CD4-positive, alpha-beta T cell (primary cell): ENCODE data around the gene DUOX1. TPM values are rescaled to one million over a fixed set of nuclear protein-coding genes. Genes with fewer than 3 reads are reported as not detected.

Experiments
- ATAC-seq: fragments of 200-7000 bp; cut with Tn5 transposase; one replicate; pipeline ENCODE4 v1.10.0; 2022; ENCODE audit warnings: mild to moderate bottlenecking; ENCODE audit not compliant: poor library complexity
- CTCF ChIA-PET: fragments of 350-600 bp; sonication (Branson Sonifier 250); formaldehyde crosslinking; loops from one replicate; lab custom pipeline; 2021; ENCODE audit warnings: antibody characterized with exemption, inconsistent platforms; lab: Charles Lee
- POLR2A ChIA-PET: fragments of 350-600 bp; sonication (Branson Sonifier 250); formaldehyde crosslinking; loops from one replicate; lab custom pipeline; 2021; ENCODE audit warnings: antibody characterized with exemption, inconsistent platforms; lab: Charles Lee
- DNase-seq, 14 experiments: peaks; one replicate each; pipeline ENCODE4 v3.0.0-alpha.2; 2013 to 2020; ENCODE audit warnings: mixed read lengths in 2 of 14
- H3K27ac ChIP-seq, 2 donors: one replicate each; pipeline versions ENCODE4 v1.5.1 to v1.7.0; 2013; ENCODE audit warnings: low read length in 2 of 2, low read depth in 1 of 2, mild to moderate bottlenecking in 1 of 2
- H3K27me3 ChIP-seq, 2 experiments: 1 replicate in 1 of 2; 2 replicates in 1 of 2; pipeline versions ENCODE4 v1.6.1 to v1.7.0; 2013; ENCODE audit warnings: low read length in 2 of 2, control low read depth in 1 of 2, mild to moderate bottlenecking in 1 of 2, moderate library complexity in 1 of 2; ENCODE audit not compliant: insufficient read depth in 2 of 2, control insufficient read depth in 1 of 2
- H3K36me3 ChIP-seq: one replicate; pipeline ENCODE4 v1.6.1; 2013; ENCODE audit warnings: low read length, control low read depth; ENCODE audit not compliant: insufficient read depth
- H3K4me1 ChIP-seq: one replicate; pipeline ENCODE4 v1.6.1; 2013; ENCODE audit warnings: low read length, control low read depth; ENCODE audit not compliant: insufficient read depth
- H3K4me3 ChIP-seq: one replicate; pipeline ENCODE4 v1.5.1; 2013; ENCODE audit warnings: mild to moderate bottlenecking, low read length, moderate library complexity
- H3K9me3 ChIP-seq, 2 experiments: 1 replicate in 1 of 2; 2 replicates in 1 of 2; pipeline versions ENCODE4 v1.6.1 to v1.7.0; 2013; ENCODE audit warnings: low read length in 2 of 2, mild to moderate bottlenecking in 2 of 2, control low read depth in 1 of 2, moderate library complexity in 1 of 2; ENCODE audit not compliant: control insufficient read depth in 1 of 2, insufficient read depth in 1 of 2
- H3K27ac Mint-ChIP-seq: one replicate; pipeline ENCODE4 v1.8.0; 2020; ENCODE audit warnings: mixed read lengths
- H3K27me3 Mint-ChIP-seq: one replicate; pipeline ENCODE4 v1.8.0; 2021; ENCODE audit warnings: mixed read lengths
- H3K36me3 Mint-ChIP-seq: one replicate; pipeline ENCODE4 v1.8.0; 2021; ENCODE audit warnings: low read depth, mixed read lengths
- H3K4me1 Mint-ChIP-seq: one replicate; pipeline ENCODE4 v1.8.0; 2021; ENCODE audit warnings: low read depth, mixed read lengths
- H3K4me3 Mint-ChIP-seq: one replicate; pipeline ENCODE4 v1.8.0; 2020; ENCODE audit warnings: mild to moderate bottlenecking, mixed read lengths
- H3K9me3 Mint-ChIP-seq: one replicate; pipeline ENCODE4 v1.8.0; 2020; ENCODE audit warnings: mixed read lengths
- CTCF ChIP-seq: fragments of 200-600 bp; IDR thresholded peaks from one replicate; pipeline ENCODE4 v1.8.0; 2022; ENCODE audit warnings: antibody characterized with exemption, mild to moderate bottlenecking
- intact Hi-C, 2 experiments: fragments of 100-400 bp; cut with DNase I in 1 of 2; cut with micrococcal nuclease in 1 of 2; formaldehyde crosslinking; loops; one replicate each; pipeline versions ENCODE4 v1.15.1 to v1.9.0; 2023 to 2025; cut with DNase I, micrococcal nuclease
- total RNA-seq, 174 experiments: library from RNA in 2 of 174; stranded (reverse) in 2 of 174; gene quantifications; one replicate each; pipeline ENCODE4 v1.2.3 and lab custom pipeline; 2021 to 2026

Gene DUOX1
- total RNA-seq, 2 experiments from 2014 or later = 0.17 to 0.25 TPM

GRCh38 chr15:45105586-45105985 lies 24.2 kb upstream of the DUOX1 start:
- H3K27ac Mint-ChIP-seq = no peak overlapping the region
- DNase-seq (no peak), ATAC-seq (no peak)
- no peaks in the 10 kb centered on the region for H3K4me1 ChIP-seq
- H3K36me3 Mint-ChIP-seq = no peaks in the 10 kb centered on the region
- peaks cover 5% of the 10 kb centered on the region for H3K4me1 Mint-ChIP-seq
- no peak overlapping the region for H3K27ac ChIP-seq
- ChIA-PET POLR2A (no interaction called here), CTCF (interaction anchor here (1.2 kb wide), 1 partner anchor 13 kb away, joined by 3 read pairs; no protein-coding TSS in a partner anchor)
- no peaks in the 10 kb centered on the region for H3K9me3 Mint-ChIP-seq
- intact Hi-C loops = no loop called here
- no peak for TF ChIP-seq CTCF
- peaks cover 65% of the 10 kb centered on the region for H3K27me3 Mint-ChIP-seq
- no peak overlapping the region for H3K4me3 ChIP-seq
- H3K4me3 Mint-ChIP-seq = no peak overlapping the region
- peaks cover 0 to 6% of the 10 kb centered on the region in 2 experiments for H3K9me3 ChIP-seq
- peaks cover 19 to 23% of the 10 kb centered on the region in 2 experiments for H3K27me3 ChIP-seq
- H3K36me3 ChIP-seq = no peaks in the 10 kb centered on the region

DNA sequence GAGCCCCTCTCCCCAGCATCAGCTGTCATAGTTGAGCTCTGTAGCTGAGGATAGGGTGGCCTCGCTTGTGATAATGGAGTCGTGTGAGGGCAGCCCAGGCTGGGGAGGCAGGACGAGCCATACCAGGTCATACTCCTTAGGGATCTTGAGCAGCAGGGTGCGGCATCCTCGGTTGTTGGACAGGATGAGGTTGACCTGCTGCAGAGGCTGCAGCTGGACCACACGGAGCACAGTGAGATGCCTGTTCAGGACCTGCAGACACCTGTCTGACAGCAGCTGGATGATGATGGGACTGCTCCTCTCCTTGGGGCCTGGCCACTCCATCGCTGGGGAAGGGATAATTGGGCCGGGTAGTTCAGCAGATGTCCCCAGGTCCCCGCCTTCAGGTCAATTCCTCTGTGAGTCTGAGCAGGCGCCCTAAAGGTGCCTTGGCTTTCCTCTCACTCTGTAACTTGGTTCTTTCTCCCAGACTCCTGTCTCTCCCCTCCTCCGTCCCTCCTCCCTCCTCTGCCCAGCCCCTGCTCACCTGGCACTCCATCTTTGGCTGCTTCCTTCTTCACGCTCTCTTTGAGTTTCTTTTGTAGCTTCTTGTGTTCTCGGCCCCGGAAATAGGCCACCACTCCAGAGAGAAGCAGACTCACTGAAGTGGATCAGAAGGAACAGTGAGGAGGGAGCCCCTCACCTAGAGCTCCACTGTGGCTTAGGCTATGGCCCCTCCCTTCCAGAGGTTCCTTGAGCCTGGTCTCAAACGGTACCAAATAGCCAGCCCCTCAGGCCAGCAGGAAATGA lies 23.6 kb upstream of the DUOX1 start:
- DNase-seq (no peak), ATAC-seq (no peak)
- no peak overlapping the region for H3K4me3 Mint-ChIP-seq
- peaks cover 63% of the 10 kb centered on the region for H3K27me3 Mint-ChIP-seq
- H3K36me3 Mint-ChIP-seq = no peaks in the 10 kb centered on the region
- H3K27me3 ChIP-seq = peaks cover 19 to 23% of the 10 kb centered on the region in 2 experiments
- intact Hi-C loops = no loop called here
- no peaks in the 10 kb centered on the region for H3K9me3 Mint-ChIP-seq
- H3K4me1 Mint-ChIP-seq = peaks cover 5% of the 10 kb centered on the region
- H3K36me3 ChIP-seq = no peaks in the 10 kb centered on the region
- CTCF ChIA-PET = interaction anchor here (1.2 kb wide), 1 partner anchor 12 kb away, joined by 3 read pairs; no protein-coding TSS in a partner anchor
- POLR2A ChIA-PET = no interaction called here
- H3K4me1 ChIP-seq = no peaks in the 10 kb centered on the region
- TF ChIP-seq CTCF = no peak
- H3K27ac ChIP-seq = no peak overlapping the region
- no peak overlapping the region for H3K27ac Mint-ChIP-seq
- H3K4me3 ChIP-seq = no peak overlapping the region
- peaks cover 0 to 6% of the 10 kb centered on the region in 2 experiments for H3K9me3 ChIP-seq

DNA sequence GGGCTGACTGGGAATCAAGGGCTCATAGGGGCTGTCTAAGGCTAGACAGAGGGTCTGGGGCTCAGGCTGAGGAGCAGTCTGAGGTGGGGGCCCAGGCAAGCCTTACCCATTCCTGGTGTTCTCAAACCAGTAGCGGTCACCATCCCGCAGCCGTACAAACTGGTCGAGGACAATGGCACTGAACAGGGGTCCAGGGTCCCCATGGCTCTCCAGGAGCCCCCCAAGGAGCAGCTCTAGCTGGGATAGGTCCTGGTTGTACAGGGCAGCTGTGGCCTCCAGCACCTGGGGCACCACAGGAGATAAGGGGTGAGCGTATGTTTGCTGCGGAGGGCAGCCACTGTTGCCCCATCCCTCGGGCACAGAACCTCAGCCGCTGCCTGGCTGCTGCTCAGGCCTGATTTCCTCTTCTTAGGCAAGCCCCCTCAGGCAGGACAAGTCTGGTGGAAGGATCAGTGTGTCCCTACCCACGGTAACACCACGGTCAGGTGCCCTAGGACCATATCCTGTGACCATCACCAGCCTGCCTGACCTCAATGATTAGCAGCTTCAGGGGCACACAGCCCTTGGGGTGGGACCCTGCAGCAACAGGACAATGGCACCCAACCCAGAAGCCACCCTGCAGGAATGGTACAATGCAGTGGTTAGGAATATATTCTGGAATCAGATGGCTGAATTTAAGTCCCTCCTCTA lies 21.7 kb upstream of the DUOX1 start:
- DNase-seq (peak in 1 of 14 experiments; percentile 15), ATAC-seq (no peak)
- Histone ChIP-seq H3K9me3 (peaks cover 0 to 15% of the 10 kb centered on the region in 2 experiments), H3K36me3 (no peaks in the 10 kb centered on the region), H3K27me3 (peaks cover 36 to 39% of the 10 kb centered on the region in 2 experiments), H3K4me3 (no peak overlapping the region), H3K4me1 (peaks cover 15% of the 10 kb centered on the region), H3K27ac (no peak overlapping the region)
- Mint-ChIP-seq H3K4me1 (peaks cover 18% of the 10 kb centered on the region), H3K4me3 (no peak overlapping the region), H3K27me3 (peaks cover 76% of the 10 kb centered on the region), H3K27ac (no peak overlapping the region), H3K9me3 (no peaks in the 10 kb centered on the region), H3K36me3 (no peaks in the 10 kb centered on the region)
- ChIA-PET POLR2A (no interaction called here), CTCF (interaction anchor here (1.4 kb wide), 1 partner anchor 10 kb away, joined by 4 read pairs; no protein-coding TSS in a partner anchor)
- no peak for TF ChIP-seq CTCF
- intact Hi-C loops = no loop called here
